Skeletal muscle cell (primary cell): ENCODE measurements around the gene RAPH1.

Experiments used
- DNase-seq: peaks from one replicate; pipeline ENCODE4 v3.0.0-alpha.2; 2010; ENCODE audit warnings: low read depth
- H3K4me3 ChIP-seq: 2 replicates; pipeline ENCODE4 v1.5.1; 2011; ENCODE audit warnings: low read depth, mild to moderate bottlenecking, control low read depth, low read length, moderate library complexity

Gene RAPH1, protein sequence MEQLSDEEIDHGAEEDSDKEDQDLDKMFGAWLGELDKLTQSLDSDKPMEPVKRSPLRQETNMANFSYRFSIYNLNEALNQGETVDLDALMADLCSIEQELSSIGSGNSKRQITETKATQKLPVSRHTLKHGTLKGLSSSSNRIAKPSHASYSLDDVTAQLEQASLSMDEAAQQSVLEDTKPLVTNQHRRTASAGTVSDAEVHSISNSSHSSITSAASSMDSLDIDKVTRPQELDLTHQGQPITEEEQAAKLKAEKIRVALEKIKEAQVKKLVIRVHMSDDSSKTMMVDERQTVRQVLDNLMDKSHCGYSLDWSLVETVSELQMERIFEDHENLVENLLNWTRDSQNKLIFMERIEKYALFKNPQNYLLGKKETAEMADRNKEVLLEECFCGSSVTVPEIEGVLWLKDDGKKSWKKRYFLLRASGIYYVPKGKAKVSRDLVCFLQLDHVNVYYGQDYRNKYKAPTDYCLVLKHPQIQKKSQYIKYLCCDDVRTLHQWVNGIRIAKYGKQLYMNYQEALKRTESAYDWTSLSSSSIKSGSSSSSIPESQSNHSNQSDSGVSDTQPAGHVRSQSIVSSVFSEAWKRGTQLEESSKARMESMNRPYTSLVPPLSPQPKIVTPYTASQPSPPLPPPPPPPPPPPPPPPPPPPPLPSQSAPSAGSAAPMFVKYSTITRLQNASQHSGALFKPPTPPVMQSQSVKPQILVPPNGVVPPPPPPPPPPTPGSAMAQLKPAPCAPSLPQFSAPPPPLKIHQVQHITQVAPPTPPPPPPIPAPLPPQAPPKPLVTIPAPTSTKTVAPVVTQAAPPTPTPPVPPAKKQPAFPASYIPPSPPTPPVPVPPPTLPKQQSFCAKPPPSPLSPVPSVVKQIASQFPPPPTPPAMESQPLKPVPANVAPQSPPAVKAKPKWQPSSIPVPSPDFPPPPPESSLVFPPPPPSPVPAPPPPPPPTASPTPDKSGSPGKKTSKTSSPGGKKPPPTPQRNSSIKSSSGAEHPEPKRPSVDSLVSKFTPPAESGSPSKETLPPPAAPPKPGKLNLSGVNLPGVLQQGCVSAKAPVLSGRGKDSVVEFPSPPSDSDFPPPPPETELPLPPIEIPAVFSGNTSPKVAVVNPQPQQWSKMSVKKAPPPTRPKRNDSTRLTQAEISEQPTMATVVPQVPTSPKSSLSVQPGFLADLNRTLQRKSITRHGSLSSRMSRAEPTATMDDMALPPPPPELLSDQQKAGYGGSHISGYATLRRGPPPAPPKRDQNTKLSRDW

DNA sequence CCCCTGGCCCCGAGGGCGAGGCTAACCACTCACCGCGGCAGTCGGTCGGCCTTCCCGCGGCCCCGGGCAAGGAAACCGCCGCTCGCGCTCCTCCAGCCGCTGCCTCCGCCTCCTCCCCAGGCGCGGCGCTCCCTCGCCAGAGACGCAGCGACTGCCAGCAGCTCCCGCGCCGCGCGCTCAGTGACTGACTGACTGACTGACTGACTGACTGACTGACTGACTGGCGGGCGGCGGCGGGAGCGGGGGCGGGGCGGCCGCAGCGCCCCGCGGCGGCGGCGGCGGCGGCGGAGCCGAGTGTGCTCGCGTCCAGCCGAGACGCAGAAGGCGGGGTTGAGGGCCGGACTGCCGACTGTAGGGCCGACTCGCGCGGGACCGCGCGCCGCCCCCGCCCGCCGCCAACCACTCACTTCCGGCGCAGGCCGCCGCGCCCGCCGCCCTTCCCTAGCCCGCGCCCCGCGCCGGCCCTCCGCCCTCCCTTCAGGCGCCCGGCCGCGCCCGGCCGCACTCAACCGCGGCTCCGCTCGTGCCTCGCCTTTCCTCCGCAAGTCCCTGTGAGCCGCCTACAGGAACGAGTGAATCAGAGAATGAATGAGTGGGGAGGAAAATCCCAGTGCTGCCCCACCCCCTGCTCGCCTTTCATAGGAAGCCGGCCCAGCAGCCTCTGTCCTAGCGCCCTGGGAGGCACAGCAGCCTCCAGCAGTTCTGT is at the start of gene RAPH1:
RAPH1 (minus strand) TSS at position 224 of the 706 bp plus-strand sequence. CDS start 39,948 bp downstream, outside the sequence.
- DNase-seq: peak; percentile 67
- peak within 1 kb of the TSS; percentile 77 for H3K4me3 ChIP-seq

DNA sequence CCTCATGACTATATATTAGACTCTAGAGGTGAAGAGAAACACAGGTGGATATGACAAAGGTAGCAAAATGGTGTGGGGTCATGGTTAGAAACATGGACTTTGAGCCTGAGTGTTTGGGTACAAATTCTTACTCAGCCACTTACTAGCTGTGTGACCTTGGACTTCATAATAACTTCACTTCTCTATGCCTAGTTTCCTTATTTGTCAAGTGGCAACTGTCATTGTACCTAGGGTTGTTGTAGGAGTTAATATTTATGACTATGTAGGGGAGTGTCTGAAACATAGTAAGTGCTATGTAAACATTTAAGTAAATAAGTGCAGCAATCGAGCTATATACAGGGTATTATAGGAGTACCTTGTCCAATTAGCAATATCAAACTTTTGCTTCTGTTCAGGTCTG is 49.7 kb upstream of the RAPH1 start:
- no peak for DNase-seq
- no peak overlapping the region for H3K4me3 ChIP-seq

DNA sequence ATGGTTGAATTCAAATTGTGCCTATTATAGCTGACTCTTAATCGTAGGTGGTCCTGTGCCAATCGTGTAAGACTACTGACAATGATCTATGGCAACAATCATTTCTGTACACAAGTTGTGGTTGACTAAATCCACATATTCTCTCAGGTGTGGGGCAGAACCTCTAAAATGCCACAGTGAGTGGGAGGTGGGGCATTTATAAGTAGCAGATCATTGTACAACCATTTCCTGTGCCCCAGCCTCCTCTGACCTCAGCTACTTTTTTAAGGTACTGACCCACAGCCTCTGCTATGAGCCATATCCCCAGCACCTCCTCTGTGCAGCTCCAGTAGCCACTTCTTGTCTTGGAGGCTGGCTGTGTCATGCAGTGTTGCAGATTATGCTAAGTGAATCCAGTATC is 48.6 kb upstream of the RAPH1 start:
- DNase-seq: peak; percentile 22
- no peak overlapping the region for H3K4me3 ChIP-seq

DNA sequence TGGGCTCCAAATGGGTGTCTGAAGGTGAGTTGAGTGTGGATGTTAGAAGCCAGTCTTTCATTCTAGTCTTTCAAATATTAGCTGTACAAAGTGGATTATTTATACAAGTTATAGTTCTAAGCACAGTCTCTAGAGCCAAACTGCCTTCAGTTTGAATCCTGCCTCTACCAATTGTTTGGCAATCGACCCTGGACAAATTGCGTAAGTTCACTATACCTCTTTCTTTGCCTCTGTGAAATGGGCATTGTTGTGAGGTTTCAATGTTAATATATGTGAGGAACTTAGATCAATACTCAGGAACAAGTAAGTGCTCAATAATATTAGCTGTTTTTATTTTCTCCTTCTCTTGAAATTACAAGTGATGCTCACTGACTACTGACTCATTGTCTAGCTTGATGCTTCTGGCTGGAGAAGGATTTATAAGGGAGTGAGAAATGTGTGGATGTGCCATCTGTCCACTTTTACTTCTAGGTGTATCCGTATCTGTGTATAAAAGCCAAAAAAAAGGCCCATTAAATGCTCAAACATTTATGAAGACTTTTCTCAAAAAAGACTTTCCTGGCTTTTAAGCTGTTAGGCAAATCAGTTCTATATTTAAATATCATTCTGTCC is 48.1 kb upstream of the RAPH1 start:
- DNase-seq: no peak
- H3K4me3 ChIP-seq: no peak overlapping the region

DNA sequence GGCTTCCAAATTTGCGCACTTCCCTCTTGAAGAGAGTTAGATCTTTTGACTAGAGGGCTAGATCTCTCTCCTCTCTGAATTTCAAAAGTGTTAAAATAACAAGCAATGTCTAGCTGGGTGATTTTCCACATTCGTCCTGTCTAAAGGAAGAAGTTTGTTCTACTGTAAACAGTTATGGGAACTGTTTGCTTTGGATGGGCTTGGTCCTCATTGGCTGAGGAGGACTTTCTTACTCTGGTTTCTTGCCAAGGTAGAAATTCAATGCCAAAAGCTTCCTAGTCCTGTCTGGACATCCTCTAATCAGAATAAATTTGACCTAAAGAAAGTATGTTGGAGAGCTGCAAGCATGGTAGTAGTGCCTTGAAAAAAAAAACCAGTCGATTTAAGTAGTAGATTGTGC is 47.4 kb upstream of the RAPH1 start:
- H3K4me3 ChIP-seq: no peak overlapping the region
- DNase-seq: peak; percentile 39

- H3K4me3 ChIP-seq: no peak overlapping the region
- no peak for DNase-seq
These were observed 45.7 kb upstream of the RAPH1 start for GRCh38 chr2:203580844-203581243.

DNA sequence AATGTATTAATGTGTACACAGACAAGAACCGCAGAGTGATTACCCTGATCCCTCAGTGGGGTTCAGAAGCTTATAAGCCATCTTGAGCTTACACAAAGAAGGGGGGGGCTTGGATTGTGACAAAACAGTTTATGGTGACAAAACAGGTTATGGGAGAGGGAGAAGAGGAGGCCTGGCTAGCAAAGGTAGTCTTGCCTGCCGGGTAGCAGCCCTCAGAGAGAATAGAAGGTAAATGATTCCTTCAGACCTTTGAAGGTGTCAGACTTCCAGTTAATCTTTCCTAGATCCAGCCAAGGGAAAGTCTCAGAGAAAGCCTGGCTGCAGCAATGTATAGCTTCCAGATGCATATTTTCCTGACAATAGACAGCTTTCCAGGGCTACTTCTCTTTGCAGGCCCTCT is 44.6 kb upstream of the RAPH1 start:
- H3K4me3 ChIP-seq: no peak overlapping the region

DNA sequence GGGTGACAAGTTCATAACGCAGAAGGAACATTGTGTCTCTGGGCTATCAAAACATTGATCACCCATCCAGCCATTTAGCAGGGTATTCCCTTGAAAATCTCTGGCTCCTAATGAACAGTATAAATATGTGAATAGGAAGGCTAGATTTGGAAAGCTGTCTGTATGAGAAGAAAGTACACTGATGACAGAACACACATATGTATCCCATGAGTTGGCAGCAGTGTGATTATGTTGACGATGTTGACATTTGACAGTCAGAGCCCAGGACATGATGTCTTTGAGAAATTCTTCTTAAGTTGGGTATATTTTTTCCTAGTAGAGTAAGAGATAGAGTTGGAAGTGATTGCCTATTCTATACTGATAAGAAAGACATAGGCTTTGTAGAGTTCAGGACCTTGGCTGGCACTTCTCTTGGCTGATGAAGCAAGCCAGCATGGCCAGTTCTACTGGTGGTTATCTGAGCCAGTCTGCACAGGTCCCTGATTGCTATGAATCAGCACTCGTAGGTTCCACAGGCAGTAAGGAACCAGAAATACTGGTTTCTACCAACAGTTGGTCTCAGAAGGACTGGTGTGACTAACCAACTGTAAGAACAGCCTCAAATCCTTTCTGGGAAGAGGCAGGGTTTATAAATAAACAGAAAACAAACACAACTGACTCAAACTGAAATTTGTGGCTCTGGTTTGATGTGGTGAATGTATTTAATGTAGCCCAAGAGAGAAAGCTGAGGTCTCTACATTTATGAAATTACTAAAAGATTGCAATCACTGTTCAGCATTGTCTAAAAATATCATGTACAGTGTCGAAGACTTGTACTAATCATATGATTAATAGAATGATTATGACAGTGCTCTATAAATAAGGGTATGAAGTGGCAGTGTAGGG is 43.9 kb upstream of the RAPH1 start:
- DNase-seq: peak; percentile 55

More for the DNA sequence above, 44.6 kb upstream of the RAPH1 start:
- DNase-seq: no peak

GRCh38 chr2:203574824-203575223 is 39.7 kb upstream of the RAPH1 start:
- no peak for DNase-seq
- H3K4me3 ChIP-seq: no peak overlapping the region

More for the DNA sequence above, 43.9 kb upstream of the RAPH1 start:
- H3K4me3 ChIP-seq: no peak overlapping the region

DNA sequence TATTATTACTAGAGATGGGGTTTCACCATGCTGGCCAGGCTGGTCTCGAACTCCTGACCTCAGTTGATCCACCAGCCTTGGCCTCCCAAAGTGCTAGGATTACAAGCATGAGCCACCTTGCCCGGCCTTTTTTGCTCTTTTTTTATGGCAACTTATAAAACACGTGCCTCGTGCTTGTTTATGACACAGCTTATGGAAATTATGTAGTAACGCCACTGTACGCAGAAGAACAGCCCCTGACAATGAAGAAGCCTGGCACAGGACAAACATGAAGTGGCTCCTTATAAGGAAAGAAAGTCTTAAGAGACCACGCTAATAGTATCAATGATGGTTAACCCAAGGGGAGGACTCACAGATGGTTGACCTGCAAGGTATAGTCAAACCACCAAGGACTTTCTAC is 37.2 kb upstream of the RAPH1 start:
- no peak overlapping the region for H3K4me3 ChIP-seq
- DNase-seq: no peak

- H3K4me3 ChIP-seq: no peak overlapping the region
- DNase-seq: no peak
These were observed 34.7 kb upstream of the RAPH1 start for GRCh38 chr2:203569677-203570316.

DNA sequence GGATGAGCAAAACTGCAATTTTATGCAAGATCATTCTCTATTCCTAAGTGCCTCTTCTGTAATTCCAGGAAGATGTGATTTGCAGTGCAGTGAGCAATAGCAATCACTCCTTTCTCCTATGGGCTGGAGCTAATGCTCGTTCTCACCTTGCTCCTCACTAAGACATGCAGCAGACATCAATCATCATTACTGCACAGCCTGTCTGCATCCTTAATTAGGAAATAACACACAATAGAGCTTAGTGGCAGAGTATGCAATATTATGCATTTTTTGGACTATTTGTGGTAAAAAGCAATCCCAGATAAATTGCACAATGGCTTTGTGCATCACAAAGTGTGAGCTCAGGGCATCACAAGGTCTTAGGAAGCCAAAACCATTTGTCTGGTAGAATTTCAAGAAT is 32.6 kb upstream of the RAPH1 start:
- DNase-seq: no peak

GRCh38 chr2:203566161-203566560 is 31.1 kb upstream of the RAPH1 start:
- no peak overlapping the region for H3K4me3 ChIP-seq
- DNase-seq: no peak

More for the DNA sequence above, 32.6 kb upstream of the RAPH1 start:
- H3K4me3 ChIP-seq: no peak overlapping the region

GRCh38 chr2:203565076-203565475 is 30.0 kb upstream of the RAPH1 start:
- DNase-seq: no peak

GRCh38 chr2:203562268-203562667 is 27.2 kb upstream of the RAPH1 start:
- no peak overlapping the region for H3K4me3 ChIP-seq
- DNase-seq: no peak

More at GRCh38 chr2:203565076-203565475, 30.0 kb upstream of the RAPH1 start:
- H3K4me3 ChIP-seq: no peak overlapping the region

GRCh38 chr2:203559641-203560040 is 24.5 kb upstream of the RAPH1 start:
- no peak overlapping the region for H3K4me3 ChIP-seq
- DNase-seq: no peak

DNA sequence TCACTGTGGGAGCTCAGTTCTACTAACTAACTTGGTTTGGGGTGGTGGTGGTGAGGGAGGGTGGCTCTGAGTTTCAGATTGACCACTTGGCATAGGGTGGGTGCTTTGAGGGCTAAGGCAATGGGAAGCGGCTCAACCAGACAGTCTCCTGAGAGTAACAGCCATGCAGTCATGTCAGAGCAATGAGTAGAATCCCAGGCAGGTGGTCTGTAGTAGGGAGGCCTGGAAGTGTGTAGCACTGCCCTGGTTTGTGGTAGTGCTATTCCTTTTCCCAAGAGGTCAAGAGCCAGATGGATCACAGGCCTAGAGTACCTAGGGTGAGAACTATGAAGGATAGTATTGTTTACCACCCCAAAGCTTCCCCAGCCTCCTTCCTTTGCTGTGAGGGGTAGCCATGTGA is 18.7 kb upstream of the RAPH1 start:
- no peak overlapping the region for H3K4me3 ChIP-seq
- no peak for DNase-seq
